Rectal smooth muscle tissue (tissue), 1 donor: ENCODE data around the gene TST.

Experiments used
- H3K27ac ChIP-seq: one replicate; pipeline ENCODE4 v1.7.0; 2013; ENCODE audit warnings: low read depth, low read length, inconsistent platforms
- H3K27me3 ChIP-seq: one replicate; pipeline ENCODE4 v1.7.0; 2013; ENCODE audit warnings: low read length; ENCODE audit not compliant: control insufficient read depth, insufficient read depth
- H3K36me3 ChIP-seq: one replicate; pipeline ENCODE4 v1.7.0; 2013; ENCODE audit warnings: low read length; ENCODE audit not compliant: control insufficient read depth, insufficient read depth
- H3K4me1 ChIP-seq: one replicate; pipeline ENCODE4 v1.7.0; 2013; ENCODE audit warnings: low read length; ENCODE audit not compliant: control insufficient read depth, insufficient read depth
- H3K4me3 ChIP-seq: one replicate; pipeline ENCODE4 v1.7.0; 2013; ENCODE audit warnings: low read length
- H3K9ac ChIP-seq: one replicate; pipeline ENCODE4 v1.7.0; 2013; ENCODE audit warnings: low read length

TST gene

DNA sequence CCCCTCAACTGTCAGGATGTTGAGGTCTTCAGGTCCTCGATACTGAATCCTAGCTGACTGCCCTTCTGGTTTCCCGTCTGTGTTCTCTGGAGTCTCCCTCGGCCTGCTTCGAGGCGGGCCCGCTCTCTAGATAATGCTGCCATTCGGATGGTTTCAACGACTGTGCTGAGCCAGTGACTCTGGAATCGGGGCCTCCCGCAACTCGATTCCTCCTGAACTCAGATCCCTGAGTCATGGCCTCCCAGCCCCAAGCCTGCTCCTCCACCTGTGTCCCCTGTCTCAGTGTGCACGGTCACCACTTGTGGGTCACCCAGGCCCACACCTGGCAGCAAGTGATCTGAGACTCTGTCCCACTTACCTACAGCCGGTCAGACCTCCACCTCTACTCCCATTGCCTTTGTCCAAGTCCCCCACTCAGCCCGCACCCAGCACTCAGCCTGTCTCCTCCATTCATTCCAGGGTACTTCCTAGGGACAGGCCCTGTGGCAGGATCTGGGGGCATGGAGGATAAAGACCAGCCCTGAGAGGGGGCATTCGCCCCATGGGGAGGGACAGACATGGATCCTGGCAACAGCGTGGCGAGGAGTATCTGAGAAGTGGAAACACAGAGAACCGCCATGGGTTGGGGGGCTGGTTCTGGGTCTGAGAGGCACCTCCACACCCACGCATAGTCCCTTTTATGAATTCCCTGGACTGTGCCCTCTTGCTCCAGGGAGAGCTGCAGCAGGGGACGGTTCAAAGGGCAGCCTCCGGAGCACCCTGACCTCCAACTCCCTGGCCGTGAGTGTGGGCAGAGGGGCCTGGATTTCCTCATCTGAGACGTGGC, 14.6 kb upstream of the TST start:
- Histone ChIP-seq H3K9ac (no peak overlapping the region), H3K27ac (no peak overlapping the region), H3K36me3 (peaks cover 5% of the 10 kb centered on the region), H3K4me1 (no peaks in the 10 kb centered on the region), H3K4me3 (no peak overlapping the region), H3K27me3 (no peaks in the 10 kb centered on the region)

DNA sequence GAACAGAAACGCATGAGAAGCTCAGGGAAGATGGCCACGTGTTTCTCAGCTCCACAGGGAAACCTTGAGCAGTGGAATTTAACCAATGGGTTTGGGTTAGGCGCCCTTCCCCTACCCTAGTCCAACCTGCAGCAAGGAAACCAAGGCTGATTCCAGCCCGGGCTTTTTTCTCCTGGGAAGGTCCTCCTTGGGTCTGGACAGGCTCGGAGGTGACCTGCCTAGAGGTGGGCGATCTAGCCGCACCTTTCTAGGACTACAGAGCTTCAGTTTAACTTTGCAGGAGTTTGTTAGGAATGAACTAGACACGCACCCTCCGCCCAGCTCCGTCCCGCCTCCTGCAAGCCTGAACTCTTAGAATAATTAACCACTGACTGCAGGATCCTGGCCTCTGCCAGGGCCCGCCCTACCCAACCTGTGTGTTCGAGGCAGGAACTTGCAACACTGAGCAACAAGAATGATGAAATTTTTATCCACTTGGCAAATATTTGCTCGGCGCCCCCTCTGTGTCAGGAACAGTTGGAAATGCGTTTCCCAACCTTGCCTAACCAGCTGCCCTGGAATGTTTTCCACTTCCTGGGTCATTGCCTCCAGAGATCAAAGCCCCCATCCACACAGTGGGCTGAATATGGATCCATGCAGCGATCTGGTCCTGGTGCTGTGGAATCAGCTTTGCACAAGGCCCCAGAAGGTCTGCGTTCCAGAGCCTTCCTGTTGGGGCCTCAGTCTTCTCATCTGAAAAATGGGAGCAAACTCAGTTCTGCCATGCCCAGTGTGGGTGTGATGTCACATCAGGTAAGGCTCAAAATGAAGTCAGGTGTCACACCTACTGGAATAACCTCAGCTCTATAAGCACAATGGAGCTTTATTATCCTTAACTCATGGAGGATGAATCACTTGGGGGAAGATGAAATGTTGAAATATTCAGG, 13.6 kb upstream of the TST start:
- H3K9ac ChIP-seq: no peak overlapping the region
- no peak overlapping the region for H3K4me3 ChIP-seq
- no peak overlapping the region for H3K27ac ChIP-seq
- H3K36me3 ChIP-seq: peaks cover 5% of the 10 kb centered on the region
- no peaks in the 10 kb centered on the region for H3K27me3 ChIP-seq
- no peaks in the 10 kb centered on the region for H3K4me1 ChIP-seq

- Histone ChIP-seq H3K27me3 (no peaks in the 10 kb centered on the region), H3K36me3 (peaks cover 11% of the 10 kb centered on the region), H3K9ac (no peak overlapping the region), H3K27ac (no peak overlapping the region), H3K4me1 (no peaks in the 10 kb centered on the region), H3K4me3 (no peak overlapping the region)
These were observed 12.9 kb upstream of the TST start for GRCh38 chr22:37032134-37032534.

DNA sequence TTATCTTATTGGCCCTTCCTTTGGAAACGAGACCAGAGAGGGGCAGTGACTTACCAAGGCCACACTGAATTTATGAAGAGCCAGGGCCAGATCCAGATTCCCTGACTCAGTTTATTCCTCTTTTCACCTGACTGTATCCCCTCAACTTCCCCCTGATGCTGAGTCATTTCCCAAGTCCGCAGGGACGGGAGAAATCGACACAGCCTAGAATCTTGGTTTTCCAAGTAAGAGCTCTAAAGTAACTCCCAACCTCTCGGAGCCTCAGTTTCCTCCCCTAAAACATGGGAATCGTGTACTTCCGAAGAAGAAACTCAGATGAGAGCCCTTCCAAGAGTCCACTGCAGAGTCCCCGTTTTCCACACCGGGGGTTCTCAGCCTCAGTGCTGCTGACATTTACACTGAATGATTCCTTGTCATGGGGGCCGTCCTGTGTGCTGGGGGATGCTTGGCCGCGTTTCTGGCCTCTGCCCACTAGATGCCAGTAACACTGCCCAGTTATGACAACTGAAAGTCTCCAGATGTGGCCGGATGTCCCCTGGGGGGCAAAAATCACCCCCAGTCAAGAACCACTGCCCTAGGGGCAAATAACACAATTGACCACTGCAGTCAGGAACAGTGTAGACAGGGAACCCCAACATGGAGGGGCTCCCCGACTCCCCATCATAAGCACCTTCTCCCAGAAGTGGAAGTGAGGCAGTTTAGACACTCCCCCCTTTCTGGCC, 11.5 kb upstream of the TST start:
- H3K36me3 ChIP-seq: peaks cover 21% of the 10 kb centered on the region
- no peaks in the 10 kb centered on the region for H3K4me1 ChIP-seq

GRCh38 chr22:37028692-37029674, 9.7 kb upstream of the TST start:
- Histone ChIP-seq H3K4me3 (no peak overlapping the region), H3K27me3 (no peaks in the 10 kb centered on the region), H3K36me3 (peaks cover 21% of the 10 kb centered on the region), H3K9ac (no peak overlapping the region), H3K4me1 (no peaks in the 10 kb centered on the region), H3K27ac (no peak overlapping the region)

More for the DNA sequence above, 11.5 kb upstream of the TST start:
- no peak overlapping the region for H3K27ac ChIP-seq
- no peaks in the 10 kb centered on the region for H3K27me3 ChIP-seq
- H3K9ac ChIP-seq: no peak overlapping the region
- no peak overlapping the region for H3K4me3 ChIP-seq

DNA sequence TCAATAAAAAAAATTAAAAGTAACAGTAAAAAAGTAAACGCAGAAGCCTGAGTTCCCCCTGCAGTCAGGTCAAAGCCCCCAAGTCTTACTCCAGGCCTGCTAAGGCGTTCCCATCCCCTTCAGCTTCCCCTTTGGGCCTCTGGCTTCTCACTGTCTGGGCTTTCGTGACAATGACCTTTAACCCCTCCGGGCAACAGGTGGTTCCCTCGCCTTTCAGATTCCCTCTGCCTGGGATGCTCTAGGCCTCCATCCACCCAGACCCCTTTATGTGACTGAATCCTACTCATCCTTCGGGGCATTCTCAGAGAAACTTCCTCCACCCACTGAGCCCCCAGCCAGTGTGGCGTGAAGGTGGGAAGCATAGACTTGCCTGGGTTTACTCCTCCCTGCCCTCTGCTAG, 8.3 kb upstream of the TST start:
- Histone ChIP-seq H3K27me3 (no peaks in the 10 kb centered on the region), H3K9ac (no peak overlapping the region), H3K4me1 (no peaks in the 10 kb centered on the region), H3K36me3 (peaks cover 21% of the 10 kb centered on the region), H3K4me3 (no peak overlapping the region), H3K27ac (no peak overlapping the region)

- no peak overlapping the region for H3K9ac ChIP-seq
- no peaks in the 10 kb centered on the region for H3K4me1 ChIP-seq
- H3K36me3 ChIP-seq: peaks cover 21% of the 10 kb centered on the region
- no peaks in the 10 kb centered on the region for H3K27me3 ChIP-seq
- no peak overlapping the region for H3K27ac ChIP-seq
- no peak overlapping the region for H3K4me3 ChIP-seq
These were observed 7.1 kb upstream of the TST start for GRCh38 chr22:37026325-37026724.

DNA sequence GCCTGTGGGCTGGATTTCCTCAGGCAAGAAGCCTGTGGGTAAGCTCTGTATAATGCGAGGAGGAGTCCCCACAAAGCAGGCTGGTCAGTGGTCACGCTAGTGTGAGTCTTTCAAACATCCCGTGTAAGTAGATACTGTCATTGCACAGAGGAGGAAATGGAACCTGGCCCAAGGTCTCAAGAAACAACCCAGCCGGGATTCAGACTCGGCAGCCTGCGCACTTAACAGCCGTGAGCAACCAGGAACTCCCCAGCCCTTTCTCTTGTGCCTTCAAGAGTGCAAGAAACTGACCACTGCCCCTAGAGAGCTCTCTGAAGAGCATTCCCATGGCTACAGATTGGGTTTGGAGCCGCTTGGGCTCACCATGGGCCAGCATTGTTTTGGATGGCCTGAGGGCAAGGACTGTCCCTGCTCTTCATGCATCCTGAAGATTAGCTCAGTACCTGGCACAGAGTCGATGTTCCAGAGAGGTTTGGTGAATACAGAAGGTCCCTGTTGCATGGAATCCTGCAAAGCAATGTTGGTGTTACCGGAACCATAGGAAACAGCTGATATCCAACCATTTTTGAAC, 6.3 kb upstream of the TST start:
- Histone ChIP-seq H3K27ac (no peak overlapping the region), H3K4me1 (no peaks in the 10 kb centered on the region), H3K36me3 (peaks cover 21% of the 10 kb centered on the region), H3K4me3 (no peak overlapping the region), H3K9ac (no peak overlapping the region), H3K27me3 (no peaks in the 10 kb centered on the region)

DNA sequence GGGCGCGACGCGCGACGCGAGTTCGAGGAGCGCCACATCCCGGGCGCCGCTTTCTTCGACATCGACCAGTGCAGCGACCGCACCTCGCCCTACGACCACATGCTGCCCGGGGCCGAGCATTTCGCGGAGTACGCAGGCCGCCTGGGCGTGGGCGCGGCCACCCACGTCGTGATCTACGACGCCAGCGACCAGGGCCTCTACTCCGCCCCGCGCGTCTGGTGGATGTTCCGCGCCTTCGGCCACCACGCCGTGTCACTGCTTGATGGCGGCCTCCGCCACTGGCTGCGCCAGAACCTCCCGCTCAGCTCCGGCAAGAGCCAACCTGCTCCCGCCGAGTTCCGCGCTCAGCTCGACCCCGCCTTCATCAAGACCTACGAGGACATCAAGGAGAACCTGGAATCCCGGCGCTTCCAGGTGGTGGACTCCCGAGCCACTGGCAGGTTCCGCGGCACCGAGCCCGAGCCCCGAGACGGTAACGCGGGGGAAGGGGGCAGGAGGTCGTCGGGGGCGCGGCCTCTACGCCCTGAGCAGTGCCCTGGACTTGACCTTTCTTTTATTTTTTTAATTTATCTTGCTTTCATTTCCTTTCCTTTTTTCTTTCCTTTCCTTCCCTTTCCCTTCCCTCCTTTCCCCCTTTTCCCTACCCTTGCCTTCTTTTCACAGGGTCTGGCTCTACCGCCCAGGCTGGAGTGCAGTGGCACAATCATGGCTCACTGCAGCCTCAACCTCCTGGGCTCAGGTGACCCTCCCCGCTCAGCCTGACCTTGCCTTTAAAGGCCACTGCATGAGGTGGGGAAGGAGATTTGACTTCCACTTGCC, 5.3 kb upstream of the TST start:
- no peaks in the 10 kb centered on the region for H3K27me3 ChIP-seq
- H3K9ac ChIP-seq: no peak overlapping the region
- H3K27ac ChIP-seq: no peak overlapping the region
- no peak overlapping the region for H3K4me3 ChIP-seq
- peaks cover 2% of the 10 kb centered on the region for H3K4me1 ChIP-seq
- H3K36me3 ChIP-seq: peaks cover 18% of the 10 kb centered on the region

DNA sequence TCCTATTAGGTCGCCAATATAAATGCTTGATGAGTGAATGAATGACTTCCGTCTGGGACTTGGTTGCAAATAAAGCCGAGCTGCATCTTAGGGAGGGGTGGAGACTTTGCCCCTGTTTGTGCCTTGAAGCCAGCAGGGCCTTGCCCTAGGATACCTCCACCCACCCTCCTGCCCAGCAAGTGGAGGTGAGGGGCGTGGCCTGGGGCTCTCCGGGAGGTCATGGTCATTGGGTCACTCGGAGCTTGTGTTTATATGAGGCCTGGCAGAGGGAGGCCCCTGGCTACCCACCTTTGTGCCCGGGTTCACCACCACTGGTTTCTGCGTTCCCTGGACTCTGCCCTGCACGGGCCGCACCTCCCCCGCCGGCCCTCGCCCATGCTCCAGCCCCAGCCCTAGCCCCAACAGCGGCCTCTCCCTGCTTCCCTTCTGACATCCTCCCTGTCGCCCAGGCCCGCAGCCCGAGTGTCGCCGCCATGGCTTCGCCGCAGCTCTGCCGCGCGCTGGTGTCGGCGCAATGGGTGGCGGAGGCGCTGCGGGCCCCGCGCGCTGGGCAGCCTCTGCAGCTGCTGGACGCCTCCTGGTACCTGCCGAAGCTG, 4.6 kb upstream of the TST start:
- peaks cover 16% of the 10 kb centered on the region for H3K36me3 ChIP-seq
- H3K4me3 ChIP-seq: no peak overlapping the region
- H3K9ac ChIP-seq: no peak overlapping the region

More for the DNA sequence above, 4.6 kb upstream of the TST start:
- peaks cover 2% of the 10 kb centered on the region for H3K4me1 ChIP-seq
- H3K27ac ChIP-seq: no peak overlapping the region
- H3K27me3 ChIP-seq: no peaks in the 10 kb centered on the region
